Naive B cell (primary cell): Measurements from ENCODE around the gene RXRA. TPM values are rescaled to one million over a fixed set of nuclear protein-coding genes. Genes with fewer than 3 reads are reported as not detected.
A peak's percentile ranks its signal among the peaks of the same experiment; 100 is the strongest.

Experiments used
- ATAC-seq, 2 donors: fragments of 150-1000 bp; cut with Tn5 transposase; 2 replicates each; pipeline ENCODE4 v1.10.0; 2021; ENCODE audit warnings: low read depth in 2 of 2, mild to moderate bottlenecking in 2 of 2, moderate library complexity in 2 of 2
- DNase-seq: peaks from one replicate; pipeline ENCODE4 v3.0.0; 2022
- H3K27ac Mint-ChIP-seq, 6 donors: one replicate each; pipeline ENCODE4 v1.8.0; 2020 to 2022; ENCODE audit warnings: mild to moderate bottlenecking in 6 of 6, mixed read lengths in 6 of 6, moderate library complexity in 5 of 6, inconsistent platforms in 2 of 6
- H3K27me3 Mint-ChIP-seq, 3 donors: one replicate each; pipeline ENCODE4 v1.8.0; 2021 to 2022; ENCODE audit warnings: mixed read lengths in 3 of 3, mild to moderate bottlenecking in 1 of 3
- H3K36me3 Mint-ChIP-seq, 2 donors: one replicate each; pipeline ENCODE4 v1.8.0; 2020 to 2022; ENCODE audit warnings: mixed read lengths in 2 of 2, inconsistent platforms in 1 of 2, mild to moderate bottlenecking in 1 of 2
- H3K4me1 Mint-ChIP-seq, 3 donors: one replicate each; pipeline ENCODE4 v1.8.0; 2020 to 2022; ENCODE audit warnings: mixed read lengths in 3 of 3, inconsistent platforms in 1 of 3, mild to moderate bottlenecking in 1 of 3, moderate library complexity in 1 of 3
- H3K4me3 Mint-ChIP-seq, 8 donors: one replicate each; pipeline ENCODE4 v1.8.0; 2020 to 2022; ENCODE audit warnings: mild to moderate bottlenecking in 8 of 8, mixed read lengths in 8 of 8, moderate library complexity in 8 of 8, inconsistent platforms in 2 of 8
- H3K9me3 Mint-ChIP-seq, 7 donors: one replicate each; pipeline ENCODE4 v1.8.0; 2020 to 2022; ENCODE audit warnings: mixed read lengths in 7 of 7, mild to moderate bottlenecking in 5 of 7, inconsistent platforms in 2 of 7, moderate library complexity in 1 of 7
- polyA plus RNA-seq, 6 donors: library from polyadenylated mRNA; unstranded; fragments of 300-500 nt; fragmentation: Illumina TruSeq; gene quantifications; one replicate each; pipeline ENCODE4 v1.2.3, GENCODE V29; 2021; ENCODE audit warnings: low read depth in 6 of 6

RXRA gene
- polyA plus RNA-seq, 6 donors from 2014 or later = 0.31 to 0.76 (median 0.50) TPM; not detected in 1

- Mint-ChIP-seq H3K4me3 (peak overlapping the region; percentile 16 to 86 (median 54)), H3K27ac (peak overlapping the region in 5 of 6 donors; percentile 69 to 86 (median 73)), H3K4me1 (peaks cover 37 to 58% (median 43%) of the 10 kb centered on the region in 3 donors), H3K9me3 (peaks cover 0 to 5% (median 1%) of the 10 kb centered on the region in 7 donors), H3K36me3 (no peaks in the 10 kb centered on the region), H3K27me3 (no peaks in the 10 kb centered on the region)
- DNase-seq (no peak), ATAC-seq (peak; percentile 25 to 31)
Measured at GRCh38 chr9:134403682-134404301, 77.5 kb downstream of the RXRA start.

GRCh38 chr9:134404376-134405358 lies 78.4 kb downstream of the RXRA start:
- H3K4me3 Mint-ChIP-seq = peak overlapping the region; percentile 52 to 86 (median 64)
- peaks cover 38 to 61% (median 43%) of the 10 kb centered on the region in 3 donors for H3K4me1 Mint-ChIP-seq
- peak overlapping the region in 4 of 6 donors; percentile 19 to 86 (median 68) for H3K27ac Mint-ChIP-seq
- H3K9me3 Mint-ChIP-seq = peaks cover 0 to 1% (median 0%) of the 10 kb centered on the region in 7 donors
- H3K36me3 Mint-ChIP-seq = no peaks in the 10 kb centered on the region
- H3K27me3 Mint-ChIP-seq = peaks cover 0 to 2% (median 0%) of the 10 kb centered on the region in 3 donors
- no peak for ATAC-seq
- no peak for DNase-seq

DNA sequence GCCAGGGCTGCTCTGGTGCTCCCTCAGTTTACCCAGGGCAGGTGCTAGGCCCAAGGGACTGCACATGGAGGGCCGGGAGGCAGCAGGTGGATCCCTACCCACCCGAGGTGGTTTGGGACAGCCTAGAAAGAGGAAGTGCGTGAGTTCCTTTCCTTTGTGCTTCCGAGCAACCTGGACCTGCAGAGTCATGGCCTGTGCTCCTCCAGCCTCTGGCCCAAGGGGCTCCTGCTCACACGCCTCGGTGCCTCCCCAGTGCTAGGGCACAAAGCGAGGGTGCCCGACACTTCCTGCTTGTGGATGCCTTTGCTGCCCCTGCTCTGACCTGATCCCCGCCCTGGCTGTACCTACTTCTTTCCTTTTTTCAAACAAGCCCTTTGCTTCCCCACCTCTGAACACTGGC lies 79.3 kb downstream of the RXRA start:
- H3K36me3 Mint-ChIP-seq = no peaks in the 10 kb centered on the region
- ATAC-seq (peak in 1 of 2 donors; percentile 13), DNase-seq (no peak)
- peak overlapping the region in 1 of 6 donors; percentile 63 for H3K27ac Mint-ChIP-seq
- peaks cover 0 to 1% (median 0%) of the 10 kb centered on the region in 7 donors for H3K9me3 Mint-ChIP-seq
- peak overlapping the region in 7 of 8 donors; percentile 41 to 82 (median 75) for H3K4me3 Mint-ChIP-seq
- peaks cover 0 to 9% (median 0%) of the 10 kb centered on the region in 3 donors for H3K27me3 Mint-ChIP-seq
- H3K4me1 Mint-ChIP-seq = peaks cover 36 to 64% (median 47%) of the 10 kb centered on the region in 3 donors

DNA sequence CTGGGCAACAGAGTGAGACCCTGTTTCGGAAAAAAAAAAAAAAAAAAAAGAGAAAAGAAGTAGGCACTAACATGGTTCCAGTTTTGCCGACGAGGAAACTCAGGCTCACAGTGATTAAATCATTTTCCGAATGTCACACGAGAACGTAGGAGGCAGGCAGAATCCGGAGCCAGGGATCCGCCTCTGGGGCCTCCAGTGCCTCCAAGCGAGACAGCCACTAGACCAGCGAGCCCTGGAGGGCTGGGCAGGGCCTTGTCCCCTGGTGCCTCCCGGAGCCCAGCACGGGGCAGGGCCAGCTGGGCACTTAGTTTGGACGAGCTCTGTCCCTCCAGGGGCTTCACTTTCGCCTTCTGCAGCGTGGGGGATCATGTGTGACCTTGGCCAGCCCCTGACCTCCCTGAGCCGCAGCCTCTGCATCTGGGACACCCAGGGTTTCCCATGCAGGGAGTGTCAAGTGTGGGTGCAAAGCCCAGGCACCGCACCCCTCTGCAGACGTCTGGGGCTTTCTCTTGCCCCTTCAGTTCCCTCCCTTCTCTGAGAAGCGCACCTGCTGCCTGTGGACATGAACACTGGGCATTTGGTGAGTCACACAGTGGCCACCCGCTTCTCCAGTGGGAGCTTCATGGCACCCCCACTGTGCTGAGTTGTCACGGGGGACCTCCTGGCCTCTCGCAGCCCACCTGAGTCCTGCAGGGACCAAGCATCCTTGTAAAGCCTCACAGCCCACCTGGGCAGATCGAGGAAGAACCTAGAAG lies 80.3 kb downstream of the RXRA start:
- no peak for ATAC-seq
- Mint-ChIP-seq H3K27ac (peak overlapping the region in 4 of 6 donors; percentile 63 to 93 (median 87)), H3K4me3 (peak overlapping the region; percentile 44 to 83 (median 71)), H3K27me3 (peaks cover 0 to 9% (median 0%) of the 10 kb centered on the region in 3 donors), H3K36me3 (no peaks in the 10 kb centered on the region), H3K4me1 (peaks cover 36 to 64% (median 47%) of the 10 kb centered on the region in 3 donors), H3K9me3 (peaks cover 0 to 1% (median 0%) of the 10 kb centered on the region in 7 donors)
- DNase-seq = no peak

DNA sequence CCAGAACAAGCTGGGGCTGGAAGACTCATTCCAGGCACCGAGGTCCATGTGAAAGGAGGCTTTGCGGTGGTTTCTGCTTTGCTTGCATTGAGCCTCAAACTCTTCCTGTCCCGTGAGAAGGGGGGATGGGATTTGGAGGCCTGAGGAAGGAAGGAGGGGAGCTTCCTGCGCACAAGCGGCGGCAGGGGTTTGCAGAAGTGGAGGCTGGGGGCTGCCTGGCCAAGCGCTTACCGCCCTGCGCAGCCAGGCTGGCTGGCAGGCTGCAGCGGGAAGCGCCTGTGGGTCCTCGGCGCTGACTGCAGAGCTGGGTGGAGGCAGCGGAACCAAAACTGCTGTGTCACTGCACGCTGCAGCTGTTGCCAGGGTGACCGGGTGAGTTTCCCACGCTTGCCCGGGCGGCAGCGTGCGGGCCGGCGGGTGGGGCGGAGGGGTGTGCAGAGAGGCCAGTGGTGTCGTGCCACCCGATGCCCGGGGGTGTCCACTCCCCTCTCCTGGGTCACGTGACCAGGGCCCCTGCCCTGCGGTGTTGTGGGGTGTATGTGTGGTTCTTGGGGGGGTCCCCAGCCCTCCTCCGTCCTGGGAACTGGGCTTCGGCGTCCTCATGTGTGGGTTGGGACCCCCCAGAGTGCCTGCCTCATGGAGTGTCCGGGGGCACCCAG lies 81.0 kb downstream of the RXRA start:
- peak; percentile 89 to 91 for ATAC-seq
- H3K36me3 Mint-ChIP-seq = no peaks in the 10 kb centered on the region
- H3K4me3 Mint-ChIP-seq = peak overlapping the region in 7 of 8 donors; percentile 62 to 83 (median 70)
- DNase-seq = peak; percentile 87
- peaks cover 0 to 1% (median 0%) of the 10 kb centered on the region in 7 donors for H3K9me3 Mint-ChIP-seq
- H3K27me3 Mint-ChIP-seq = peaks cover 0 to 9% (median 0%) of the 10 kb centered on the region in 3 donors
- H3K4me1 Mint-ChIP-seq = peaks cover 36 to 64% (median 47%) of the 10 kb centered on the region in 3 donors
- H3K27ac Mint-ChIP-seq = peak overlapping the region; percentile 63 to 93 (median 78)

DNA sequence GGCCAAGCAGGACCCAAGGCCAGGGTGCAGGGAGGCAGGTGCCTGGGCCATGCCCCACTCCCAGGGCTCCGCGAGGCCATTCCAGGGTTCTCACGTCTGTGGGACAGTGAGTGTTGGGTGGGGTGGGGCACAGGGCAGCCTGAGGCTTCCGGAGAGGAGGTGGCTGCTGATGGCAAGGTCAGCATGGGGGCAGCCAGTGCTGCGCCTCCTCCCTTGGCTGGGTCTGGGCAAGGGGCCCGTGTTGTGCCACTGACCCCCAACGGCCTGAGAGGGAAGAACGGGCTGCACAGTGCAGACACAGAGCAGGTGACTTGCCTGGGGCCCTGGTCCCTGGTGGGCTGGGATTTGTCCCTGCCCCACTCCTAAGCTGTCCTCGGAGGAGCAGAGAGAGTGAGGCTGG lies 82.1 kb downstream of the RXRA start:
- ATAC-seq (no peak), DNase-seq (no peak)
- Mint-ChIP-seq H3K4me1 (peaks cover 41 to 62% (median 46%) of the 10 kb centered on the region in 3 donors), H3K4me3 (peak overlapping the region in 2 of 8 donors; percentile 67), H3K36me3 (no peaks in the 10 kb centered on the region), H3K9me3 (no peaks in the 10 kb centered on the region), H3K27ac (peak overlapping the region in 1 of 6 donors; percentile 81), H3K27me3 (peaks cover 0 to 16% (median 7%) of the 10 kb centered on the region in 3 donors)

GRCh38 chr9:134408939-134409737 lies 82.9 kb downstream of the RXRA start:
- Mint-ChIP-seq H3K36me3 (no peaks in the 10 kb centered on the region), H3K27ac (peak overlapping the region in 2 of 6 donors; percentile 51 to 86), H3K4me1 (peaks cover 33 to 55% (median 38%) of the 10 kb centered on the region in 3 donors), H3K4me3 (peak overlapping the region in 2 of 8 donors; percentile 9 to 32), H3K27me3 (peaks cover 0 to 17% (median 8%) of the 10 kb centered on the region in 3 donors), H3K9me3 (no peaks in the 10 kb centered on the region)
- no peak for ATAC-seq
- no peak for DNase-seq

- H3K27ac Mint-ChIP-seq = peak overlapping the region in 5 of 6 donors; percentile 26 to 91 (median 51)
- no peaks in the 10 kb centered on the region for H3K36me3 Mint-ChIP-seq
Measured at GRCh38 chr9:134410071-134410834, 84.0 kb downstream of the RXRA start.

GRCh38 chr9:134410835-134411217 lies 84.6 kb downstream of the RXRA start:
- DNase-seq = no peak
- Mint-ChIP-seq H3K36me3 (no peaks in the 10 kb centered on the region), H3K27ac (no peak overlapping the region), H3K4me1 (peaks cover 21 to 43% (median 24%) of the 10 kb centered on the region in 3 donors), H3K9me3 (no peaks in the 10 kb centered on the region), H3K27me3 (peaks cover 0 to 21% (median 8%) of the 10 kb centered on the region in 3 donors), H3K4me3 (no peak overlapping the region)
- ATAC-seq = no peak

More at GRCh38 chr9:134410071-134410834, 84.0 kb downstream of the RXRA start:
- Mint-ChIP-seq H3K9me3 (no peaks in the 10 kb centered on the region), H3K27me3 (peaks cover 0 to 17% (median 8%) of the 10 kb centered on the region in 3 donors), H3K4me1 (peaks cover 25 to 44% (median 30%) of the 10 kb centered on the region in 3 donors), H3K4me3 (peak overlapping the region in 3 of 8 donors; percentile 9 to 45 (median 10))
- DNase-seq (no peak), ATAC-seq (no peak)

DNA sequence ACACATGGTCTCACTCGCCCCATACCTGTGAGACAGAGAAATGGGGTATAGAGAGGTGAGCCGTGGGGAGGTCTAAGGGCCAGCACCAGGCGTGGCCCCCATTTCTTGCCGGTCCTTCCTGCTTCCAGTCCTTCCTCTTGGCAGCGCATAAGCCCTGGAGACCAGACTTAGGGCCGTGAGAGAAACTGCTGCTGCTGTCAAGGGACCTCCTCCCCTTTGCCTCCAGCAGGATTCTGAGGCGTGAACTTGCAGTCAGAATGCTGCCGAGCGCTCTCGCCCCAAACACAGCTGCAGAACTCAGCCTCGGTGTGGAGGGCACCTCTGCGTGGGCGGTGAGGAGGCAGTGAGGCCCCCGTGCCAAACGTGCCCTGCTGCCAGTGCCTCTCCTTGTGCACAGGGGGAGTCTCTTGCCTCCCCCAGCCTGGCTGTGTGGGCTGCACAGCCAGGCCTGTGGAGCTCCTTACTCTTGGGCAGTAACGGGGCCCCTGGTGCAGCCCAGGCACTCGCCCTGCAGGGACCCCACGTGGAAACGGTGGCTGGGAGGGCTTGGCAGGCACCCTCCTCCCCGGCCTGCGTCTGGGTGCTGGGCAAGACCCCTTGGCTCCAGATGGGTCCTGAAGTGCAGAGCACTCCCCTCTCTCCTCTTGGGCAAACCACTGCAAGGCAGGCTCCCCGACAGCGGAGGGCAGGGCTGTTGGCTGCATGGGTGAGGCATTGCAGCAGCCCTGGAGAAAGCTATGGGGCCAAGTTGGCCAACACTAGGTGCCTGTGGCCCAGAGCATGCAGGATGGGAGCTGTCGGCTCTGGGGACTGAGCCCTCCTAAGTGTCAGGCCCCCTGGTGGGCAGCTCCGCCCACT lies 85.4 kb downstream of the RXRA start:
- Mint-ChIP-seq H3K4me3 (no peak overlapping the region), H3K36me3 (no peaks in the 10 kb centered on the region), H3K9me3 (no peaks in the 10 kb centered on the region), H3K27me3 (peaks cover 0 to 21% (median 8%) of the 10 kb centered on the region in 3 donors), H3K4me1 (peaks cover 18 to 35% (median 18%) of the 10 kb centered on the region in 3 donors), H3K27ac (no peak overlapping the region)
- DNase-seq (no peak), ATAC-seq (no peak)
